Measurements from ENCODE around the gene CFAP77. TPM values are rescaled to one million over a fixed set of nuclear protein-coding genes. Genes with fewer than 3 reads are reported as not detected.
A peak's percentile ranks its signal among the peaks of the same experiment; 100 is the strongest.

Gene CFAP77
- total and polyA plus RNA-seq, 10 of the 15 experiments (the other 5 are each of a cell fraction or from before 2014, with no cell fraction given), result 0.33 TPM; not detected in 9

DNA sequence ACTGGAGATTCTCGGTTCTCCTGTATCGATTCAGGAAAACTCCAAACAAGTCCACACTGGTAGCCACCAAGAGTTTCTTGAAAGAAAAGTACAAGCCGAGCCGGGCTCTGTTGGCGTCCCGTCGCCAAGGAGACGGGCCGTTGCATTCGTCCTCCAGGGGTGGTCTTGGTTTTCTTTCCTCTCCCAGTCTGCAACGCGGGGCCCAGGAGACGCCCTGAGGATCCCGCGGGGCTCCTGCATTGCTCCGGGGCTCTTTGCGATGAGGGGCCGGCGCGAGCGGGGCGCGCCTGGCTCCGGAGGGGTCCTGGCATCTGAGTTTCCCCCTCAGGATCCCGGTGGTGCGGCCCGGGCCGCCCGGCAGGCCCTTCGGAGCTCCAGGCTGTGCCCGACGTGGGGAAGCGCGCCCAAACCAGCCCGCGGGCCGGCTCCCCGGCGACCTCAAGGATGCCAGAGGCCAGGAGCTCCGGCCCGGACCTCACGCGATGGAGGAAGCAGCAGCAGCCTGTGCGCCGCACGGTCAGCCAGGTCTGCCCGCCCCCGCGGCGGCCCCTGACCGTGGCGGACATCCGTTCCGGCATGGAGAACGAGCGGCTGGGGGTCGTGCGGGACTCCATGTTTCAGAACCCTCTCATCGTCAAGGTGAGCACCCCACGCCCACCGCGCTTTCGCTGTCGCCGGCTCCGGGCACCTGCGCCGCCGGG is at the start of gene CFAP77 (continued):
- TF ChIP-seq MYB (IDR thresholded peaks at IDR 0.05; ENCODE audit: borderline replicate concordance, low read depth, low read length) (no peak), RELB (IDR thresholded peaks at IDR 0.05; ENCODE audit: low read depth) (0 out of 2 replicates have a peak, but pooled peaks have one; percentile 18), PML (IDR thresholded peaks at IDR 0.05; ENCODE audit: low read length) (no peak), YBX1 (IDR thresholded peaks at IDR 0.05) (no peak), CUX1 (IDR thresholded peaks at IDR 0.05; ENCODE audit: insufficient replicate concordance, low read depth, low read length) (no peak), RUNX3 (IDR thresholded peaks at IDR 0.05; ENCODE audit: low read length) (no peak), CEBPZ (IDR thresholded peaks at IDR 0.05; ENCODE audit: low read depth, low read length) (no peak), RELA (IDR thresholded peaks at IDR 0.05; ENCODE audit: borderline replicate concordance, partially characterized antibody) (no peak), ETV6 (conservative IDR thresholded peaks at IDR 0.05 in 1 of 2, IDR thresholded peaks at IDR 0.05 in 1 of 2; ENCODE audit: borderline replicate concordance in 1 of 2, low read depth in 1 of 2) (no peak), POU2F2 (IDR thresholded peaks at IDR 0.05; ENCODE audit: borderline replicate concordance, low read depth, low read length) (no peak), JUNB (IDR thresholded peaks at IDR 0.05) (no peak), KAT2A (conservative IDR thresholded peaks at IDR 0.05; ENCODE audit: control insufficient read depth, low read depth, low read length) (no peak), HCFC1 (IDR thresholded peaks at IDR 0.05; ENCODE audit: low read length) (no peak), SRF (IDR thresholded peaks at IDR 0.05; ENCODE audit: low read depth in 2 of 2, low read length in 2 of 2) (no peak), CBFB (IDR thresholded peaks at IDR 0.05; ENCODE audit: low read depth) (no peak)
- TF ChIP-seq, protein P1, sequence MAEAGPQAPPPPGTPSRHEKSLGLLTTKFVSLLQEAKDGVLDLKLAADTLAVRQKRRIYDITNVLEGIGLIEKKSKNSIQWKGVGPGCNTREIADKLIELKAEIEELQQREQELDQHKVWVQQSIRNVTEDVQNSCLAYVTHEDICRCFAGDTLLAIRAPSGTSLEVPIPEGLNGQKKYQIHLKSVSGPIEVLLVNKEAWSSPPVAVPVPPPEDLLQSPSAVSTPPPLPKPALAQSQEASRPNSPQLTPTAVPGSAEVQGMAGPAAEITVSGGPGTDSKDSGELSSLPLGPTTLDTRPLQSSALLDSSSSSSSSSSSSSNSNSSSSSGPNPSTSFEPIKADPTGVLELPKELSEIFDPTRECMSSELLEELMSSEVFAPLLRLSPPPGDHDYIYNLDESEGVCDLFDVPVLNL (IDR thresholded peaks at IDR 0.05; ENCODE audit: low read depth, low read length), result no peak
- TF ChIP-seq, protein P2, sequence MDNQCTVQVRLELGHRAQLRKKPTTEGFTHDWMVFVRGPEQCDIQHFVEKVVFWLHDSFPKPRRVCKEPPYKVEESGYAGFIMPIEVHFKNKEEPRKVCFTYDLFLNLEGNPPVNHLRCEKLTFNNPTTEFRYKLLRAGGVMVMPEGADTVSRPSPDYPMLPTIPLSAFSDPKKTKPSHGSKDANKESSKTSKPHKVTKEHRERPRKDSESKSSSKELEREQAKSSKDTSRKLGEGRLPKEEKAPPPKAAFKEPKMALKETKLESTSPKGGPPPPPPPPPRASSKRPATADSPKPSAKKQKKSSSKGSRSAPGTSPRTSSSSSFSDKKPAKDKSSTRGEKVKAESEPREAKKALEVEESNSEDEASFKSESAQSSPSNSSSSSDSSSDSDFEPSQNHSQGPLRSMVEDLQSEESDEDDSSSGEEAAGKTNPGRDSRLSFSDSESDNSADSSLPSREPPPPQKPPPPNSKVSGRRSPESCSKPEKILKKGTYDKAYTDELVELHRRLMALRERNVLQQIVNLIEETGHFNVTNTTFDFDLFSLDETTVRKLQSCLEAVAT (IDR thresholded peaks at IDR 0.05), result no peak
